Left renal cortex interstitium (tissue), 4 donors: ENCODE results near the gene WNT8B. TPM values are rescaled to one million over a fixed set of nuclear protein-coding genes. Genes with fewer than 3 reads are reported as not detected.

ENCODE experiments used
- DNase-seq, 4 donors: peaks; one replicate each; pipeline ENCODE4 v3.0.0-alpha.2; 2013; ENCODE audit warnings: low read depth in 4 of 4, low spot score in 2 of 4, missing footprints in 1 of 4
- polyA plus RNA-seq, 4 donors: library from polyadenylated mRNA; unstranded; fragments of 120-200 nt; gene quantifications; one replicate each; pipeline ENCODE4 v1.2.1, GENCODE V29; 2013; ENCODE audit not compliant: insufficient read length in 4 of 4

The WNT8B gene
- polyA plus RNA-seq, 4 donors: 0.69 to 1.0 (median 1.00) TPM

DNA sequence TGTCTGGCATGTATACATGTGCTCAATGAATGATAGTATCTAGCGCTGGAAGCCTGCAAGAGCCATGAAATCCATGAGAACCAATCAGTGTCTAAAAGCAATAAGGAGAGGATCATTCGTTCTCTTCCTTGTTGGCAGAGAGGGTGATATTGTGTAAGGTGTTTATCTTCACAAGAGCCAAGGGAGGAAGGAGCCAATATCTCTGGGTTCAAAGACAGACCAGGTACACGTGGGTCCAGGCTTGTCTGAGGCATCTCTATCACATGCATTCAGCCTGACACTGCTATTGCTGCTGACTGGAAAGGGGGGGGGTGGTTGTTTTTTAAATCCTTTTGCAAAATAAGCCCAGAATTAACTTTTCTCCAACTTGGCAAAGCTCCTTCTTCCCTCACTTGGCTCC is 52.8 kb downstream of the WNT8B start:
- DNase-seq: no peak

DNA sequence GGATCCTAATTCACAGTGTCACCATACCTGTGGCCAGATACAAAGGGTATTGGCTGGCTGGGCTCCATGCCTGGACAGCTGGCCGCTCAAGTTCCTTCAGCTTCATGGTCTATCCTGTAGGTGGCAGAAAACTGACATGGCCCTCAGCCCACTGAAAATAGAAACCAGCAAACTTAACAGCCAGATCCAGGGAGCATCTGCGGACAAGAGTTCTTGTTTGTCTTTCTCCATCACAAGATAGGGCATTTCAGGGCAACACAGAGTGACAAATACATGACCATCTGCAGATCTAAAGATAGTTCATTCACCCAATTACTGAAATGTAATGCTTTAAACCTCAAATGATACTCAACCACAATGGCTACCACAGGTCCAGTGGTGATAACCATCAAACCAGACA is 54.0 kb downstream of the WNT8B start:
- DNase-seq: no peak

DNA sequence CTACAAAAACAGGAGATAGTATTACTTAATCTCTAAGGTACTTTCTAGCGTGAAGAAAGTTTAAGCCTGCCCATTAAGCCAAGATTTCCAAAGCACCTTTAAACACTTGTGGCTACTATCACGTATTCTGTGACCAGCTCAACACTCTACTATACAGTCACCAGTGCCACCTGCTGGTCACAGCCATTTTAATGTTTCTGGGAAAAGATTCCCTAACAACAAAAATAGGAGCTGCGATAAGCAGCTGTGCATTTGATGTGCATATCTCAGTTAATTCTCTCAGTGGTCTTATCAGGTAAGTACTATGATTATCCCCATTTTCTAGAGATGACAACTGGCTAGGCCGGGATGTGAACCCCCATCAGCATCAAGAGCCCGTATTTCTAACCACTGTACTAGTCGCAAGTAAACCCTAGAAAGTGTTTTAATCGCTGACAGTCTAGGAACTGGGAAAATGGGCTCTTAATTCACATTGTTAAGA is 56.0 kb downstream of the WNT8B start:
- DNase-seq: peak in 2 of 4 donors; percentile 49 to 74

DNA sequence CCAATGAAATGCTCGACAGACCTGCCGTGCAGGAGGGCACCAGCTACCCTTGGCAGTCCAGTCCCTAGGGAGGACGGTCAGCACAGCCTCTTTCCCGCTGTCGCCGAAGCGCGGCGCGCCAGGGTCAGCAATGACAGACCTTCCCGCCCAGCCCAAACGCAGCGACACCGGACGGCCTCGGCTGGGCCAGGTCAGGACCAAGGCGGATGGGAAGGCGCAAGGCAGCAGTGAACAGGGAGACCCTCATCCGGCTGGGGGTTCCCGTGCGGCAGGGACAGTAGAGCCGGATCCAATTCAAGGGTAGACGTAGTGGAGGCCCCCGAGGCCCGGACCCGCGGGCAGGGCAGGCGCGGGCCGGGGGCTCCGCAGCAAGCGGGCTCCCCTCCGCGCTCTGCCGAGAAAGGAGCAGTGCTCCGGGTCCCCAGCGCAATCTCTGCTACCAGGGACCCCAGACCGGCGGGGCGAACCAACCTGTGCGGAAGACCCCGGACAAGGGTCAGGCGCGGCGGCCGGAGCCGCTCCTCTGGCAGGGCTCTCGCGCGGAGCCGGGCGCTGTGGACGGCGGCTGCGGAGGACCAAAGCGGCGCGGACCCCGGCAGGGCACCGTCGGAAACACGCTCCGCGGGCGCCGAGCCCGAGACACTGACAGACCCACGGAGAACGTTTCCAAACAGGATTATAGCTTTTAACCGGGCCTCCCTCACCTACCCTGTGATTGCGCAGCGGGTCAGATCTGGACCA is 56.7 kb downstream of the WNT8B start, which contains the start of gene SEC31B:
Gene SEC31B (minus strand): TSS at position 551 of the 741 bp plus-strand sequence. CDS start 2,909 bp downstream, outside the sequence.
- DNase-seq: no peak

DNA sequence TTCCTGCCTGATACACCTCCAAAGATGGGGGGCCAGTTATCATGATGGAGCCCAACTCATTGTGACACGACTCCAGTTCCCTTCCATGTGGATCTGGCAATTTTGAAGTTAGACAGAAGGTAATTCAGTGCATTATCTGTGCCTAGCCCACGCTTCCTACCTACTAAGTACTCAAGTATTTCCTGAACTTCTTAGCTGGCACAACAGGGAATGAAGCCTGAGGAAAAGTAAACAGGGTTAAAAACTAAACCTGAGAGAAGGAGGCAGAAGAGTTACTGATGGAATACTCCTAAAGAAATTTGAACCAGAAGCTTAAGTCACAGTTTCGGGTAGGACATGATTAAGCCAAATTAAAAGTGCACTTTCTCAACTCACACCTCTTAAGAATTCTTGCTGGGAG is 58.0 kb downstream of the WNT8B start:
- no peak for DNase-seq

DNA sequence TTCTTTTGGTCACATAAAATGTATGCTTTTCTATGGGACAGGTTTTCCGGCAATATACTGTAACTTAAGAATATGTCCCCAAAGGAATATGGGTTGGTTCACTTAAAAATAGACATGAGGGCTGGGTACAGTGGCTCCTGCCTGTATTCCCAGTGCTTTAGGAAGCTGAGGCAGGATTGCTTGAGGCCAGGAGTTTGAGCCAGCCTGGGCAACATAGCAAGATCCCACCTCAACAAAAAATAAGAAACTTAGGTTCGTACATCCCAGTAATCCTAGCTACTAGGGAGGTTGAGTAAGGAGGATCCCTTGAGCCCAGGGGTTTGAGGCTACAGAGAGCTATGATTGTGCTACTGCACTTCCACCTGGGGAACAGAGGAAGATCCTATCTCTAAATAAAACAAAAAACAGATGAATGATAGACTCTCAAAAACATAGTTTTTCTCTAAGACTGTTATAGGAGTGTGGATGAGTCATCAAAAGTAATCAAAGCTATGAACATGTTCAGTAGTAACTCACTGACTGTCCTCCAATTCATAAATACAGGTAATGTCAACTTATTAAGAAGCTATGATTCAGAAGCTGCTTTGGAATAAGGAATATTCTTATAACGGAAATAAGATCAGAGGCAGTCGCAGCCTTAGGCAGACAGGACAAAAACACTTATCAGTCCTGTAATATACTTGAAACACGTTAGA is 59.4 kb downstream of the WNT8B start:
- DNase-seq: no peak

DNA sequence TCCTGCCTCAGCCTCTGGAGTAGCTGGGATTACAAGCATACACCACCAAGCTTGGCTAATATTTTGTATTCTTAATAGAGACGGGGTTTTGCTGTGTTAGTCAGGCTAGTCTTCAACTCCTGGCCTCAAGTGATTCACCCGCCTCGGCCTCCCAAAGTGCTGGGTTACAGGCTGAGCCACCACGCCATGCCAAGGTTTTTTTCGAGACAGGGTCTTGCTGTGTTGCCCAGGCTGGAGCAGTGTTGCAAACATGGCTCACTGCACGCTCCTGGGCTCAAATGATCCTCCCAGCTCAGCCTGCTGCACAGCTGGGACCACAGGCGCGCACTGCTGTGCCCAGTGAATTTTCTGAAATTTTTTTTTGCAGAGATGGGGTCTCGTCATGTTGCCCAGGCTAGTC is 60.1 kb downstream of the WNT8B start:
- no peak for DNase-seq

DNA sequence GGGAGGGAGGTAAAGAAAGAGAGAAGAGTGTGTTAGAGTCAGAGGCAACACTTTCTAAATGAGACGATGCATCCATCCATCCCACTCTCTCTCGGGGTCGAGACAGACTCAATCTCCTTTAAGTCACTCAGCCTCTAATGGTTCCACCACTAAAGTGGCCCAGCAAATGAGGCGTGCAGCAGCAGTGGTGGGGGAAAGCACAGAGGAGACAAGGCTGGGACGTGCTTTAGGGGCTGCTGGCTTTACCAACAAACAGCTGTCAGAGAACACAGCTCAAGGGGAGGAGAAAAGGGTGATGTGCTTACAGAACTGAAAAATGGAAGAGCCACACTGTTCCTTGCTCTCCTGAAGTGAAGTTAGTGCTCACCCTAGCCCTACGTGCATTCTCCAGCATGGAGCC is 61.4 kb downstream of the WNT8B start:
- no peak for DNase-seq

DNA sequence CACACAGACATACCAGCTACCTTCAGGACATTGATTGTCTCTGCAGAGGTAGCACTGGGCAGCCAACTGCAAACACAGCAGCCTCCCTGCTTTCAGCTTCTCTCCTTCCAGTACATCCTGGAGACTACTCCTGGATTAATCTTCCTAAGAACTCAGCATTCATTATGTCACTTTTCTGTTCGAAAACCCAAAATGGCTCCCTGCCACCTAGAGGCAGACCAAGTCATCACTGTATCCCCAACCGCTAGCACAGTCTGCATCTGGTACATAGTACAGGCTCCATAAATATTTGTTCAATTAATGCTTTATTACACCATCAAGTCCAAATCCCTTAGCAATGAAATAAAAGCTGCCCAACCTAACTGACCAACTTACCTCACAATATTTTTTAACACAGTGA is 61.8 kb downstream of the WNT8B start:
- DNase-seq: no peak

DNA sequence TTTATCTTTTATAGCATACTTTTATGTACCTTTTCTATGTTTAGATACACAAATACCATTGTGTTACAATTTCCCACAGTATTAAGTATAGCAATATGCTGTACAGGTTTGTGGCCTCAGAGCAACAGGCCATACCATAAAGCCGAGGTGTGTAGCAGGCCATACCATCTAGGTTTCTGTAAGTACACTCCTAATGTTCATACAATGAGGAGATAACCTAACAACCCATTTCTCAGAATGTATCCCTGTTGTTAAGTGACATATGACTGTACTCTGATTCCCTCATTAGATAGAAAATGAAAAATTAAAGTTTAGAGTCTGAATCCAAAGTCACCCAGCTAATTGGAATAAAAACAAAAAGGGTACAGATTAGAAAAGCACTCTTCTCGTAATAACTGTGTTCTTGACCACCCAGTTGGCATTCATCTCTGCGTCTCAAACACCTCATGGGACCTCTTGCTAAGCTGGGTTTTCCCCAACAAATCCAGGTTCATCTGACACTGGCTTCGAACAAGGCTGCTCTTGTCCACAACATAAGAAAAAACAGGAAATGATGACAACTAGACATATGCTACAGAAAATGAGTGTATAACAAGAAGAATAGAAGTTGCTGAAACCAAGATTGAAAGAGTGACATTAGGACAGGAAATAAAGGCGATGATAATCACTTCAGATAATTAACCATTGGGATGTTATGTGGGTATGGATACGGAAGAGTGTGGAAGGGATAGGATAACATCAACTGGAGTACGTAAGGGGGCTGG is 65.5 kb downstream of the WNT8B start:
- DNase-seq: no peak

DNA sequence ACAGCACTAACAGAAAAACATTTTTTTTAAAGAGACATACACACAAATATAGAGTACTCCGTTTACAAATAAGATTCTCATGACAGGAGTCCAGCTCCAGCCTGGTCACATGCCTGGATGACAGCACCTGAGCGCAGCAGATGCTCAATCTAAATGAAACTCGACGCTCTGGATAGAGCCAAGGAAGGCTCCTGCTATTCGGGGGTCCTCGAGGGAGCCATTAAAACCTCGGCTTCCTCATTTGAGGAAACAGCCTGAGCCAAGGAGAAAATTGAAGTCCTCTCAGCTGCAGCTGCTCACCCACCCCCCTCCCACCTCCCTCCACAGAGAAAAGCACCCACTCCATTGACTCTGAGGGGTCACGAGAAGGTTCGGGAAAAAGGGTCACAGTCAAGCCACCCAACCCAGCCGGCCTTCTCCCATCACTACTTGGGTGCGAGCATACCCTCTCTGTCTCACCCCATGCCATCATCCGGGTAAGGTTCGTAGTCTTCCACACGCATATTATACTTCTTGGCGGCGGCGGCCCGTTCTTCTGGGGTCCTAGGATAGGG is 66.2 kb downstream of the WNT8B start:
- DNase-seq: no peak

DNA sequence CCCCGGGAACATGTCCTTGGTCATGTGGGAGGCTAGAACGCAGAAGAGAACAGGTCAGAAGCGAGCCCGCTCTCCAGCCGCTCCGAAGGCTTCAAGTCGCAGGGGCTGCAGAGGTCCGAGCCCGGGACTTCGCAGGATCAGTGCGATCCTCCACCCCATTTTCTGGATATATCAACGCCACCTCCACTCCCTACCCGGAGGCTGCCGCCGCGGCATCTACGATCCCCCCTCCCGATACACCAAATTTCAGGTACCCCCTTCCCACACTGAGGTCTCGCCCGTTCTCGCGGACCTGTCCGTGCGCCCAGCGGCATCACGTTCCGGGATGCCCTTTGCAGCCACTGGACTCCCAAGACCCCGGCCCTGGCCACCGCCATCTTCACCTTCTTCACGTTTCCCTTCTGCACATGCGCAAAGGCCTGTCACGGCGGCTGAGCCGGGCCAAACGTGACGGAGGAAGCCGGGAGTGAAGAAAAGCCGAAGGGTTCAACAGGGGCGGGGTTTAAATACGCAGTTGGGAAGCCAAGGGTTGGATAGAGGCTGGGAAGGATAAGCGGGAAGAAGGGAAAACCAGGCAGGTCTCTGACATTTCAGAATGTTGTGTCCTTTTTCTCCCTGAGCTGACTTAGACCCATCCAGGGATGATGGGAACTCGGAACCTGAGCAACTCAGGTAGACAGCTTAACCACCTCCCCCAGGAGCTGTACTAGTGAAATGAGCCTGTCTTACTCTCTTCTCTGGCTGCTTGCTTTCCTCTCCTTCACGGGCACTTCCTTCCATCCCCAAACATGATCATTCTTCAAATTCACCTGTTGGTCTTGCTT is 66.9 kb downstream of the WNT8B start, which contains the start of gene NDUFB8:
Gene NDUFB8 (minus strand): TSS at position 397 of the 824 bp plus-strand sequence. CDS start 20 bp downstream, at position 377.
- peak; percentile 75 to 92 (median 80) for DNase-seq

DNA sequence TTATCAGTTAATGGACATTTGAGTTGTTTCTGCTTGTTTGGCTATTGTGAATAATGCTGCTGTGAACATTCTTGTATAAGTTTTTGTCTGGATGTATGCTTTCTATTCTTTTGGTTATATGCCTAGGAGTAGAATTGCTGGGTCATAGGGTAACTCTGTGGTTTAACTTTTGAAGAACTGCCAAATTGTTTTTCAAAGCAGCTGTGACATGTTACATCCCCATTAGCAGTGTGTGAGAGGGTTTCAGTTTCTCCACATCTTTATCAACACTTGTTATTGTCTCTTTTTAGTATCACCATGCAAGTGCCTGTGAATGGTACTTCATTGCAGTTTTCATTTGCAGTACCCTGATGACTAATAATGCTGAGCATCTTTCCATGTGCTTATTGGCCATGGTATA is 69.0 kb downstream of the WNT8B start:
- no peak for DNase-seq

Other genes with a start within 250 kb of the WNT8B start
- gene CHUK, start 233.4 kb upstream of the WNT8B start, polyA plus RNA-seq: 10 to 100 TPM; 25.4 to 34.6 (median 26.7) TPM
- 10 to 100 TPM; 27.7 to 36.2 (median 29.6) TPM for gene CWF19L1, start 195.4 kb upstream of the WNT8B start, polyA plus RNA-seq
- 10 to 100 TPM; 31.9 to 41.5 (median 38.0) TPM for gene BLOC1S2, start 176.3 kb upstream of the WNT8B start, polyA plus RNA-seq
- under 1 TPM in 3 of 4 donors, not detected in 1; 0.10 to 0.71 (median 0.44) TPM for gene PKD2L1, start 132.8 kb upstream of the WNT8B start, polyA plus RNA-seq
- 10 to 100 TPM; 32.2 to 54.7 (median 44.1) TPM for gene SCD, start 115.8 kb upstream of the WNT8B start, polyA plus RNA-seq
- gene SEC31B, start 56.9 kb downstream of the WNT8B start, polyA plus RNA-seq: 10 to 100 TPM; 10.1 to 30.5 (median 19.6) TPM
- gene NDUFB8, start 66.9 kb downstream of the WNT8B start, polyA plus RNA-seq: 100 to 1,000 TPM; 161 to 216 (median 195) TPM
- gene HIF1AN, start 72.9 kb downstream of the WNT8B start, polyA plus RNA-seq: 10 to 100 TPM; 35.8 to 48.4 (median 42.5) TPM